GM18868 (cell line): ENCODE measurements around the gene IMPA2.

Source experiments
- ATAC-seq: cut with Tn5 transposase; IDR thresholded peaks from one replicate; pipeline ENCODE4 v1.9.1; 2021; ENCODE audit warnings: mild to moderate bottlenecking, moderate library complexity; ENCODE audit not compliant: unreplicated experiment

The IMPA2 gene

GRCh38 chr18:12006488-12006840, 25.2 kb downstream of the IMPA2 start:
- ATAC-seq = no peak

- no peak for ATAC-seq
These were observed 25.8 kb downstream of the IMPA2 start for GRCh38 chr18:12007063-12007462.

GRCh38 chr18:12008181-12008767, 27.0 kb downstream of the IMPA2 start:
- no peak for ATAC-seq

- ATAC-seq = no peak
These were observed 27.7 kb downstream of the IMPA2 start for GRCh38 chr18:12008842-12009580.

- ATAC-seq = no peak
These were observed 28.4 kb downstream of the IMPA2 start for GRCh38 chr18:12009581-12010140.

- no peak for ATAC-seq
These were observed 29.0 kb downstream of the IMPA2 start for GRCh38 chr18:12010187-12010802.

- no peak for ATAC-seq
These were observed 30.1 kb downstream of the IMPA2 start for GRCh38 chr18:12011199-12011956.

GRCh38 chr18:12011957-12012549, 30.7 kb downstream of the IMPA2 start:
- ATAC-seq = no peak

- no peak for ATAC-seq
These were observed 31.4 kb downstream of the IMPA2 start for GRCh38 chr18:12012697-12013096.

- ATAC-seq = no peak
These were observed 32.0 kb downstream of the IMPA2 start for GRCh38 chr18:12013186-12013916.

- no peak for ATAC-seq
These were observed 32.8 kb downstream of the IMPA2 start for GRCh38 chr18:12014086-12014485.

- ATAC-seq = no peak
These were observed 33.5 kb downstream of the IMPA2 start for GRCh38 chr18:12014521-12015415.

- ATAC-seq = no peak
These were observed 34.2 kb downstream of the IMPA2 start for GRCh38 chr18:12015416-12016062.

GRCh38 chr18:12017081-12017480, 35.8 kb downstream of the IMPA2 start:
- ATAC-seq = no peak

GRCh38 chr18:12018861-12019260, 37.6 kb downstream of the IMPA2 start:
- ATAC-seq = no peak

- ATAC-seq = no peak
These were observed 39.8 kb downstream of the IMPA2 start for GRCh38 chr18:12021077-12021476.

GRCh38 chr18:12021596-12021995, 40.3 kb downstream of the IMPA2 start:
- ATAC-seq = no peak

GRCh38 chr18:12023375-12023774, 42.1 kb downstream of the IMPA2 start:
- ATAC-seq = no peak

GRCh38 chr18:12026562-12026961, 45.3 kb downstream of the IMPA2 start:
- no peak for ATAC-seq
